ENCODE results near the gene ODAD3. TPM values are rescaled to one million over a fixed set of nuclear protein-coding genes. Genes with fewer than 3 reads are reported as not detected.
"Not testable (repeated sequence)": the region's sequence is repeated elsewhere in the genome, so short reads cannot be mapped to it uniquely, and the experiment has no call there.

Gene ODAD3
- total RNA-seq, 1 donor from 2014 or later, result 1.4 TPM

- Mint-ChIP-seq H3K27me3 (ENCODE audit: low read depth) (peaks cover 6% of the 10 kb centered on the region), H3K36me3 (no peaks in the 10 kb centered on the region), H3K27ac (no peak overlapping the region), H3K4me1 (peaks cover 7% of the 10 kb centered on the region), H3K9me3 (no peaks in the 10 kb centered on the region), H3K4me3 (no peak overlapping the region)
- no peak for DNase-seq (ENCODE audit: low spot score in 2 of 2, unreplicated experiment in 2 of 2)
- TF ChIP-seq, protein P1, sequence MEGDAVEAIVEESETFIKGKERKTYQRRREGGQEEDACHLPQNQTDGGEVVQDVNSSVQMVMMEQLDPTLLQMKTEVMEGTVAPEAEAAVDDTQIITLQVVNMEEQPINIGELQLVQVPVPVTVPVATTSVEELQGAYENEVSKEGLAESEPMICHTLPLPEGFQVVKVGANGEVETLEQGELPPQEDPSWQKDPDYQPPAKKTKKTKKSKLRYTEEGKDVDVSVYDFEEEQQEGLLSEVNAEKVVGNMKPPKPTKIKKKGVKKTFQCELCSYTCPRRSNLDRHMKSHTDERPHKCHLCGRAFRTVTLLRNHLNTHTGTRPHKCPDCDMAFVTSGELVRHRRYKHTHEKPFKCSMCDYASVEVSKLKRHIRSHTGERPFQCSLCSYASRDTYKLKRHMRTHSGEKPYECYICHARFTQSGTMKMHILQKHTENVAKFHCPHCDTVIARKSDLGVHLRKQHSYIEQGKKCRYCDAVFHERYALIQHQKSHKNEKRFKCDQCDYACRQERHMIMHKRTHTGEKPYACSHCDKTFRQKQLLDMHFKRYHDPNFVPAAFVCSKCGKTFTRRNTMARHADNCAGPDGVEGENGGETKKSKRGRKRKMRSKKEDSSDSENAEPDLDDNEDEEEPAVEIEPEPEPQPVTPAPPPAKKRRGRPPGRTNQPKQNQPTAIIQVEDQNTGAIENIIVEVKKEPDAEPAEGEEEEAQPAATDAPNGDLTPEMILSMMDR (IDR thresholded peaks at IDR 0.05; ENCODE audit: unreplicated experiment), result no peak
Observed at GRCh38 chr19:11457115-11457514, 22.2 kb upstream of the ODAD3 start.

GRCh38 chr19:11456659-11457058, 21.7 kb upstream of the ODAD3 start:
- TF ChIP-seq, protein P1 (IDR thresholded peaks at IDR 0.05; ENCODE audit: unreplicated experiment), result no peak
- H3K27me3 Mint-ChIP-seq (ENCODE audit: low read depth), result peaks cover 6% of the 10 kb centered on the region
- DNase-seq (ENCODE audit: low spot score in 2 of 2, unreplicated experiment in 2 of 2), result no peak
- H3K27ac Mint-ChIP-seq, result peak overlapping the region; percentile 9
- H3K4me3 Mint-ChIP-seq, result no peak overlapping the region
- H3K36me3 Mint-ChIP-seq, result no peaks in the 10 kb centered on the region
- peaks cover 8% of the 10 kb centered on the region for H3K4me1 Mint-ChIP-seq
- no peaks in the 10 kb centered on the region for H3K9me3 Mint-ChIP-seq

GRCh38 chr19:11455233-11455554, 20.3 kb upstream of the ODAD3 start:
- H3K27ac Mint-ChIP-seq; H3K4me3 Mint-ChIP-seq; DNase-seq (ENCODE audit: low spot score in 2 of 2, unreplicated experiment in 2 of 2); H3K36me3 Mint-ChIP-seq; H3K27me3 Mint-ChIP-seq (ENCODE audit: low read depth); H3K4me1 Mint-ChIP-seq; H3K9me3 Mint-ChIP-seq: not testable (repeated sequence)

DNA sequence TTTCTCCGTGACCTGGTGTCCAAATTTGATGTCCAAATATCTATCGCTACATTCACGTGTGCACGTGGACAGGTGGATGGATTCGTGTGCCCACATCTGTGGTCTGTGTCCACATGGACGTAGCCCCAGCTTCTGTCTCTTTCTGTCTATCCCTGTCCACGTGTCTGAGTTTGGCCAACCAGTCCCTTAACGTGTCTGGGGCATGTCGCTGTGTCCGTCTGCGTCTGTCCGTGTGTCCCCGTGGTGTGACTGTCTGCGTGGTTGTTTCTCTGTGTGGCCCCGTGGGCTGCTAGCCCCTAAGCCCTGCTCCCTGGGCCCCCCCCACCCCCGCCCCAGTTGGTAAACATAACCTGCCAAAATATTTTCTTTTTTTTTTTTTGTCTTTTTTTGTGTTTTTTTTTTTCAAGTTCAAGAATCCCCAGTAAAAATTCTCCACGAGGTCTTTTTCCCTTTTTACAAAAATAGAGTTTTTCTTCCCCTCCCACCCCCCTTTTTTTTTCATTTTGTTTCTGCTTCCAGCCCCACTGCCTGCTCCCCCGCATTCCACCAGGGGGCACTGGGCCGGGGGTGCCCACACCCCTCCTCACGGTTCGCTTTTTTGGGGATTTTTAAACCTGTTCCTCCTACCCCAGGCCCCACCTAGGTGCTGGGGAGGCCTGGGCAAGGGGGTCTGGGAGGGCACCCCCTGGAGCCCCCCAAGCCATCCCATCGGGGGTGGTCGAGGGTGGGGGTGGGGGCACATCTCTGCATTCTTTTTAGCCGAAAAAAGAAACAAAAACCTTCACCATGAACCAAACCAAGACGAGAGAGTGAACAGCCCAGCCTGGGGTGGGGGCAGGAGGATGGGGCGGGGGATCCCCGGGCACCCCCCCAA, 18.8 kb upstream of the ODAD3 start:
- Mint-ChIP-seq H3K27ac (peak overlapping the region; percentile 1), H3K9me3 (no peaks in the 10 kb centered on the region), H3K4me3 (no peak overlapping the region), H3K4me1 (peaks cover 8% of the 10 kb centered on the region), H3K27me3 (ENCODE audit: low read depth) (no peaks in the 10 kb centered on the region), H3K36me3 (peaks cover 4% of the 10 kb centered on the region)
- TF ChIP-seq, protein P1 (IDR thresholded peaks at IDR 0.05; ENCODE audit: unreplicated experiment), result peak; percentile 54
- no peak for DNase-seq (ENCODE audit: low spot score in 2 of 2, unreplicated experiment in 2 of 2)

DNA sequence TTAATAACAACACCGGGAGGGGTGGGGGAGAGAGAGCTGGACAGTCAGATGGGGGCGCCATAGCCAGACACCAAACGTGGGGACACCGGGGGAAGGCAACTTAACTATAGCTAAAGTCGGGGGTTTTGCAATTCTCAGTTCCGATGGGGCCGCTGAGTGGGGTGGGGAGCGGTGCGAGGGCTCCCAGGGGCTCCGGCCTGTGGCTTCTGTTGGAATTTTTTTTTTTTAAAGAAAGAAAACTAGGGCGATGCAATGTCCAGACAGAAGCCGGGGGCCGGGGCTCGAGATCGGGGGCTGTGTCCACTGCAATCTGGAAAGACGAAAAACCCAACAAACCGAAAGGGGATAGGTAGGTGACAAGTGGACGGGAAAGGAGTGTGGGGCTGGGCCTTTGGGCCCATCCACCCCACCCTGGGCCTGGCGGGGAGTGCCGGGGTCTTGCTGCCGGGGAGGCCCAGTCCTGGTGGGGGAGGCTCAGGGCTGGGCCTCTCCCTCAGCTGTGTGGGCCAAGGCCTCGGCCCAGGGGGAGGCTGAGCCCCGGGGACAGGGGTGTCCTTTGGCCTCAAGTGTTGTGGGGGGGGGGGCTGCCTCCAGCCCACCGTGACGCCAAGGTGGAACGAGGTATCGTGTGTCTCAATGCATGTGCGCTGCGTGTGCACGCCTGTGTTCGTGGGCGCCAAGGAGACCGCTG, 17.8 kb upstream of the ODAD3 start:
- peaks cover 8% of the 10 kb centered on the region for H3K4me1 Mint-ChIP-seq
- no peak for DNase-seq (ENCODE audit: low spot score in 2 of 2, unreplicated experiment in 2 of 2)
- no peaks in the 10 kb centered on the region for H3K9me3 Mint-ChIP-seq
- no peaks in the 10 kb centered on the region for H3K27me3 Mint-ChIP-seq (ENCODE audit: low read depth)
- H3K4me3 Mint-ChIP-seq, result no peak overlapping the region
- TF ChIP-seq, protein P1 (IDR thresholded peaks at IDR 0.05; ENCODE audit: unreplicated experiment), result no peak
- peak overlapping the region; percentile 57 for H3K27ac Mint-ChIP-seq
- peaks cover 5% of the 10 kb centered on the region for H3K36me3 Mint-ChIP-seq
